Astrocyte of the spinal cord (primary cell): ENCODE measurements around the gene PLD3.

ENCODE experiments used
- DNase-seq: peaks from one replicate; pipeline ENCODE4 v3.0.0; 2011; ENCODE audit warnings: low read depth, low spot score
- H3K4me3 ChIP-seq: 2 replicates; pipeline ENCODE4 v1.5.1; 2011; ENCODE audit warnings: low read depth, mild to moderate bottlenecking, low read length, moderate library complexity
- CTCF ChIP-seq: IDR thresholded peaks from 2 replicates; pipeline ENCODE4 v1.5.1; 2012; ENCODE audit warnings: low read depth, mild to moderate bottlenecking, low read length, inconsistent platforms
- in situ Hi-C: cut with HindIII; loops from 2 replicates; pipeline ENCODE4 v1.10.0; 2017; ENCODE audit warnings: low sequenced_read_pairs

Gene PLD3

DNA sequence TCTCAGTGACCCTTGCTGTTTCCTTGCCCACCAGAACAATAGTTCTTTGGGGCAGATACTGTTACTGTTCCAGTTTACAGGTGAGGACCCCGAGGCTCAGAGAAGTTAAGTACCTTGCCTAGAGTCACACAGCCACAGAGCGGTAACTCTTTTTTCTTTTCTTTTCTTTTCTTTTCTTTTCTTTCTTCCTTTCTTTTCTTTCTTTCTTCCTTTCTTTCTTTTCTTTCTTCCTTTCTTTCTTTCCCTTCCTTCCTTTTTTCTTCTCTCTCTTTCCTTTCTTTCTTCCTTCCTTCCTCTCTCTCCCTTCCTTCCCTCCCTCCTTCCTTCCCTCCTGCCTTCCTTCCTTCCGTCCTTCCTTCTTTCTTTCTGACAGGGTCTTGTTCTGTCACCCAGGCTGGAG is 69.5 kb downstream of the PLD3 start:
- no peak for TF ChIP-seq CTCF
- no peak for DNase-seq
- in situ Hi-C loops, result no loop called here
- no peak overlapping the region for H3K4me3 ChIP-seq

DNA sequence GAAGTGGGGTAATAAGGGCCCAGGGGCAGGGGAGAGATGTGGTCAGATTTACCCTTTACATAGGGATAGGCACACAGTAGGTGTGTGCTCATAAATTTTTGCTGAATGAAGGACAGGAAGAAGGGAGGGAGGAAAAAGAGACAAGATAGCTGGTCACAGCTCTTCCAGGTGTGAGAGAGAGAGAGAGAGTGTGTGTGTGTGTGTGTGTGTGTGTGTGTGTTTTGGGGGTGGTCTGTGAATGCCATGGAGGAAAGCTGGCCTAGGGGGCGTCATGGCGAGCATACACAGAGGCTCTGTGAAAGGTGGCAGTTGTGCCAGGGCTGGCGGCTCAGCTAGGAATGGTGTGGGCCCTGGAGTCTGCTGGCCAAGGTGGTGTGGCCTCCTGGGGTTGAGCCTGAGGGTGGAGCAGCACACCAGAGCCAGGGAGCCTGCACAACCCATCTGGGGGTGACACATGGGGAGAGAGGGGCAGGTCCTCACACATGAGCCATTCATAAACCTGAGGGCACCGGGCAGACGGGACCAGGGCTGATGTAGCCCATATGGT is 70.6 kb downstream of the PLD3 start:
- H3K4me3 ChIP-seq, result no peak overlapping the region
- no peak for TF ChIP-seq CTCF
- DNase-seq, result no peak
- in situ Hi-C loops, result no loop called here

DNA sequence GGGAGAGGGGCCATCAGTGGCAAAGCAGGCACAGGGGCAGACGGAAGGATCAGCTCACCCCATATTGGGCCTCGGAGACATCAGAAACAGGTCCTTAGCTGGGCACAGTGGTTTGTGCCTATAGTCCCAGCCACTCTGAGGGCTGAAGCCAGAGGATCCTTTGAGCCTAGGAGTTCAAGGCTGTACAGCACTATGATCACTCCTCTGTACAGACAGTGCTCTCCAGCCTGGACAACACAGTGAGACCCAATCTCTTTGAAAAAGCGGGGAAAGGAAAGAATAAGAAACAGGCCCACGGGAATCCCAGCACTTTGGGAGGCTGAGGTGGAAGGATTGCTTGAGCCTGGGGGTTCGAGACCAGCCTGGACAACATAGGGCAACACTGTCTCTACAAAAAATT is 71.3 kb downstream of the PLD3 start:
- no peak for TF ChIP-seq CTCF
- in situ Hi-C loops, result no loop called here
- H3K4me3 ChIP-seq, result no peak overlapping the region
- DNase-seq, result no peak

DNA sequence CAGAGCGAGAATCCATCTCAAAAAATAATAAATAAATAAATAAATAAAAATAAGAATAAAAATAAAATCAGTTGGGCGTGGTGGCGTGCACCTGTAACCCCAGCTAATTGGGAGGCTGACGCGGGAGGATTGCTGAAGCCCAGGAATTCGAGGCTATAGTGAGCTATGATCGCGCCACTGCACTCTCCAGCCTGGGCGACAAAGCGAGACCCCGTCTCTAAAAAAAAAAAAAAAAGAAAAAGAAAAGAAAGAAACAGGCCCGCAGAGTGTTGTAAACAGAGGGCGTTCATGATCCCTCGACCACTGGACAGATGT is 71.9 kb downstream of the PLD3 start:
- in situ Hi-C loops, result no loop called here
- no peak for TF ChIP-seq CTCF
- peak overlapping the region; percentile 57 for H3K4me3 ChIP-seq
- no peak for DNase-seq

GRCh38 chr19:40420766-40421765 is 72.6 kb downstream of the PLD3 start:
- peak; percentile 95 for DNase-seq
- in situ Hi-C loops, result no loop called here
- TF ChIP-seq CTCF, result peak; percentile 99
- peak overlapping the region; percentile 57 for H3K4me3 ChIP-seq

DNA sequence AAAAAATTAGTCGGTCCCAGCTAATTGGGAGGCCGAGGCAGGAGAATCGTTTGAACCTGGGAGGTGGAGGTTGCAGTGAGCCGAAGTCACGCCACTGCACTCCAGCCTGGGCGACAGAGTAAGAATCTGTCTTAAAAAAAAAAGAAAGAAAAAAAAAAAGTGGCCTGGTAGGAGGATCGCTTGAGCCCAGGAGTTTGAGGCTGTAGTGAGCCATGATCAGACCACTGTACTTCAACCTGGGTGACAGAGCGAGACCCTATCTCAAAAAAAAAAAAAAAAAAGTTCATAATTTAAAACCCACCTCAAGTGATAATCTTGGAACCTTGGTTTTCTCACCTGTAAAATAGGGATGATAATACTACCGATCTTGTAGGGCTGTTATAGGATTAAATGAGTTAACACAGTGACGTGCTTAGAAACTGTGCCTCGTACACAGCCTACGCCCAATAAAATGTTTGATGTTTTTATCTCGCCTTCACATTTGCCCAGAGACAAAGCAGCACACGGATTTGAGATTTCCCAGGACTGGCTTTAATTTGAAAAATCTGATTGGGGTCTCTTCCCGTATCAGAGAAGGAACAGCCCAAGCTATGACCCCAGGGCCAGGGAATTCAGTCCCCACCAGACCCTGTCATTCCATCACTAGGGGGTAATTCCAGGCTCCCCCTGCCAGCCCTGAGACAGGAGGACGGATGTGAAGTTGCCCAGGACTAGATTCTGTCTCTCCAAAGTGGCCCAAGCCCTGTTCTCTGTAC is 73.7 kb downstream of the PLD3 start:
- DNase-seq, result no peak
- in situ Hi-C loops, result no loop called here
- H3K4me3 ChIP-seq, result no peak overlapping the region

More for the DNA sequence above, 73.7 kb downstream of the PLD3 start:
- no peak for TF ChIP-seq CTCF
